Parathyroid adenoma (tissue), 2 donors: ENCODE measurements around the gene GRHL1.

Experiments used
- H2AFZ ChIP-seq: fragments of 300-600 bp; sonication (generic); one replicate; pipeline ENCODE4 v1.7.0; 2017; ENCODE audit warnings: antibody characterized with exemption, mild to moderate bottlenecking
- H3K27ac ChIP-seq: fragments of 300-600 bp; sonication (generic); one replicate; pipeline ENCODE4 v1.7.0; 2017
- H3K27me3 ChIP-seq: fragments of 300-600 bp; sonication (generic); one replicate; pipeline ENCODE4 v1.7.0; 2017; ENCODE audit warnings: low read length; ENCODE audit not compliant: control insufficient read depth, insufficient read depth
- H3K36me3 ChIP-seq: fragments of 300-600 bp; sonication (generic); one replicate; pipeline ENCODE4 v1.7.0; 2017; ENCODE audit warnings: low read length; ENCODE audit not compliant: control insufficient read depth, insufficient read depth
- H3K4me1 ChIP-seq: fragments of 300-600 bp; sonication (generic); one replicate; pipeline ENCODE4 v1.7.0; 2017; ENCODE audit warnings: control low read depth
- H3K4me2 ChIP-seq: fragments of 300-600 bp; sonication (generic); one replicate; pipeline ENCODE4 v1.7.0; 2017; ENCODE audit warnings: low read length
- H3K4me3 ChIP-seq: fragments of 300-600 bp; sonication (generic); one replicate; pipeline ENCODE4 v1.7.0; 2017; ENCODE audit warnings: low read depth, low read length
- H3K79me2 ChIP-seq: fragments of 300-600 bp; sonication (generic); one replicate; pipeline ENCODE4 v1.7.0; 2017; ENCODE audit warnings: control low read depth
- H3K9ac ChIP-seq: fragments of 300-600 bp; sonication (generic); one replicate; pipeline ENCODE4 v1.7.0; 2017; ENCODE audit warnings: mild to moderate bottlenecking
- H3K9me3 ChIP-seq: fragments of 300-600 bp; sonication (generic); one replicate; pipeline ENCODE4 v1.7.0; 2017; ENCODE audit warnings: low read length; ENCODE audit not compliant: control insufficient read depth
- CTCF ChIP-seq: fragments of 300-600 bp; sonication (generic); IDR thresholded peaks from one replicate; pipeline ENCODE4 v1.7.0; 2017; ENCODE audit warnings: antibody characterized with exemption, mild to moderate bottlenecking
- donor health status: primary hyperparathyroidism.

Gene GRHL1

GRCh38 chr2:9946818-9947217 lies 4.7 kb upstream of the GRHL1 start:
- H3K4me1 ChIP-seq: no peaks in the 10 kb centered on the region
- H3K4me3 ChIP-seq: no peak overlapping the region
- H3K4me2 ChIP-seq: no peak overlapping the region
- no peaks in the 10 kb centered on the region for H3K79me2 ChIP-seq
- no peaks in the 10 kb centered on the region for H3K36me3 ChIP-seq
- no peak for TF ChIP-seq CTCF
- H3K9me3 ChIP-seq: no peaks in the 10 kb centered on the region
- no peaks in the 10 kb centered on the region for H3K27me3 ChIP-seq
- H3K27ac ChIP-seq: no peak overlapping the region
- no peak overlapping the region for H2AFZ ChIP-seq
- H3K9ac ChIP-seq: no peak overlapping the region

GRCh38 chr2:9948721-9949120 lies 2.8 kb upstream of the GRHL1 start:
- Histone ChIP-seq H3K4me2 (no peak overlapping the region), H3K27ac (no peak overlapping the region), H3K36me3 (no peaks in the 10 kb centered on the region), H3K9me3 (no peaks in the 10 kb centered on the region), H3K27me3 (no peaks in the 10 kb centered on the region), H3K79me2 (no peaks in the 10 kb centered on the region), H2AFZ (no peak overlapping the region), H3K4me1 (no peaks in the 10 kb centered on the region), H3K9ac (no peak overlapping the region), H3K4me3 (no peak overlapping the region)
- no peak for TF ChIP-seq CTCF

- Histone ChIP-seq H3K9ac (no peak overlapping the region), H3K27me3 (no peaks in the 10 kb centered on the region), H3K79me2 (no peaks in the 10 kb centered on the region), H3K4me3 (no peak overlapping the region), H3K4me2 (no peak overlapping the region), H3K4me1 (no peaks in the 10 kb centered on the region), H2AFZ (no peak overlapping the region), H3K36me3 (no peaks in the 10 kb centered on the region), H3K9me3 (no peaks in the 10 kb centered on the region), H3K27ac (no peak overlapping the region)
- TF ChIP-seq CTCF: no peak
Measured at GRCh38 chr2:9949239-9949991, 2.1 kb upstream of the GRHL1 start.

- Histone ChIP-seq H3K4me3 (no peak overlapping the region), H3K27ac (no peak overlapping the region), H3K9ac (no peak overlapping the region), H3K9me3 (no peaks in the 10 kb centered on the region), H2AFZ (peak overlapping the region; percentile 85), H3K4me1 (no peaks in the 10 kb centered on the region), H3K4me2 (no peak overlapping the region), H3K36me3 (no peaks in the 10 kb centered on the region), H3K79me2 (no peaks in the 10 kb centered on the region), H3K27me3 (no peaks in the 10 kb centered on the region)
- TF ChIP-seq CTCF: no peak
Measured at GRCh38 chr2:9949992-9950520, 1.4 kb upstream of the GRHL1 start.
